ENCODE results near the gene RIMS3.

RIMS3 gene

DNA sequence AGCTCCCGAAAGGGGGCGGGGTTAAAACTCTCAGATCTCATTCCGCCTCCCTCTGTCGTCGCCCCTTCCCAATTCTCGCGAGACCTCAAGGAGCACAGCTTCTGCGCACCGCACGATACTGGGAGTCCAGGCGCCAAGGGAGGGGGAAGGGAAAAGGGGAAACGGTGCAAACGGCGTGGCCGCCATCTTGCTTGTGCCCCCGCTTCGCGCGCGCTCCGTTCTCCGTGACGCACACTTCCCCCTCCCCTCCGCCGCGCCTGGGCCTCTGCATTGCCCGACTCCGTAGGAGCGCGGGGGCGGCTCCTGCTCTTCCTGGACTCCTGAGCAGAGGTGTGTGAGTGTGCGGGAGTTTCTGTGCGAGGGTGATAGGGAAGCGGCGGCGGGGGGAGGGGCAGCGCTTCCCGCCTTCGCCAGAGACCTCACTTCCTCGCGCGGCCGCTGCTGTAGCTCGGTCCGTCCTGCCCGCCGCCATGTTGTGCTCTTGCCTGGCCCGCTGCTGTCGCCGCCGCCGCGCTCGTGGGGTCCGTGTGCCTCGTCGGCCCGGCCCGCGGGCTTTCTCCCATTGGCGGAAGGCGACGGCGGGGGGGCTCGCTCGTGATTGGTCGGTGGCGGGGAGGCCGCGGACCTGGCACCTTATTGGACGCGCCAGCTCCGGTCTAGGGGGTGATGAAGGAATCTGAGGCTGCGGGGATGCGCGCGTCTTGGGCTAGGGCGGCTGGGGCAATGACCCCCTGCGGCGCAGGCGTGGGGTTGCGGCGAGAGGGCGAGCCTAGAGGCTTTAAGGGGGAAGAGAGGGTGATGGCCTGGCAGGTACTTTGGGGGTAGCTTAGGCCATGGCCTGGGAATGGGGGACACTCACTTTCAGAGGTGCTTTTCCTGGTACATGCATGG is 26.3 kb upstream of the RIMS3 start, which contains the start of gene NFYC:
TSS of gene NFYC (plus strand) at position 167 of the 891 bp plus-strand sequence. CDS start 47,140 bp downstream, outside the sequence.
- H3K4me3 ChIP-seq (ENCODE audit: control insufficient read depth, low read depth, low read length) = peak within 1 kb of the TSS; percentile 71
- TF ChIP-seq, protein P1, sequence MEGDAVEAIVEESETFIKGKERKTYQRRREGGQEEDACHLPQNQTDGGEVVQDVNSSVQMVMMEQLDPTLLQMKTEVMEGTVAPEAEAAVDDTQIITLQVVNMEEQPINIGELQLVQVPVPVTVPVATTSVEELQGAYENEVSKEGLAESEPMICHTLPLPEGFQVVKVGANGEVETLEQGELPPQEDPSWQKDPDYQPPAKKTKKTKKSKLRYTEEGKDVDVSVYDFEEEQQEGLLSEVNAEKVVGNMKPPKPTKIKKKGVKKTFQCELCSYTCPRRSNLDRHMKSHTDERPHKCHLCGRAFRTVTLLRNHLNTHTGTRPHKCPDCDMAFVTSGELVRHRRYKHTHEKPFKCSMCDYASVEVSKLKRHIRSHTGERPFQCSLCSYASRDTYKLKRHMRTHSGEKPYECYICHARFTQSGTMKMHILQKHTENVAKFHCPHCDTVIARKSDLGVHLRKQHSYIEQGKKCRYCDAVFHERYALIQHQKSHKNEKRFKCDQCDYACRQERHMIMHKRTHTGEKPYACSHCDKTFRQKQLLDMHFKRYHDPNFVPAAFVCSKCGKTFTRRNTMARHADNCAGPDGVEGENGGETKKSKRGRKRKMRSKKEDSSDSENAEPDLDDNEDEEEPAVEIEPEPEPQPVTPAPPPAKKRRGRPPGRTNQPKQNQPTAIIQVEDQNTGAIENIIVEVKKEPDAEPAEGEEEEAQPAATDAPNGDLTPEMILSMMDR (conservative IDR thresholded peaks at IDR 0.05; ENCODE audit: control insufficient read depth, insufficient read depth, low read depth, low read length) = no peak
- peak; percentile 98 for DNase-seq (ENCODE audit: low read depth)

DNA sequence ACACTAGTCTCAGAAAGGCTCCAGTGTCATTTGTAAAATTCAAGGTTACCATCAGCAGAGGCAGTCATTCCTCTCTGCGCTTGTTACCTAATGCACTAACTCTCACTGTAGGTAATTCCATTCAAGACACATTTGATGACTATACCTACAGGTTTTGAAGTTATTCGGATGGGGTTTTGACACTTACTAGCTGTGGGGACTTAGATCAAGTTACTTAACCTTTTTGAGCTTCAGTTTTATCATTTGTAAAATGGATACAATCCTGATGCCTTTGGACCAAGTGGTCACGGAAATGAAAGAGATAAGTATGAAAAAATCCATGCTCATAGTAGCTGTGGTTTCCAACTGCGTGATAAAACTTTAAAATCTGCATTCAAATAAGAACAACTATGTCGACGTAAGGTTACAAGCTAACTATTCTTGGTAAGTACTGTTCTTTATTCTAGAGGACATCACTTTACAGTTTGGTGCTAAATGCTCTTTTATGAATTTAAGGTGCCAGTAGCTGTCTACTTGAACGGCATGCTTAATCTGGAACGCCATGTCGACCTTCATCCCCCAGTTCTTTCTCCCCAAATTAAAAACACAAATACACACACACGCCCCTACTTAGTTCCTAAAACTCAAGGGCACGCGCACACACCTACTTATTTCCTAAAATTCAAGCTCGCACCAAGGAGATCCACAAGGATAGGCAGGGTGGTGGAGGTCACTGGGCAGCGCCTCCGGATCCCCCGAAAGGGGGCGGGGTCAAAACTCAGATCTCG is 25.5 kb upstream of the RIMS3 start:
- H3K4me3 ChIP-seq (ENCODE audit: control insufficient read depth, low read depth, low read length) = peak overlapping the region; percentile 71
- TF ChIP-seq, protein P1 (conservative IDR thresholded peaks at IDR 0.05; ENCODE audit: control insufficient read depth, insufficient read depth, low read depth, low read length) = no peak
- DNase-seq (ENCODE audit: low read depth) = no peak

GRCh38 chr1:40689737-40690136 is 24.3 kb upstream of the RIMS3 start:
- no peak for DNase-seq (ENCODE audit: low read depth)
- TF ChIP-seq, protein P1 (conservative IDR thresholded peaks at IDR 0.05; ENCODE audit: control insufficient read depth, insufficient read depth, low read depth, low read length) = no peak
- no peak overlapping the region for H3K4me3 ChIP-seq (ENCODE audit: control insufficient read depth, low read depth, low read length)

GRCh38 chr1:40687661-40688060 is 22.2 kb upstream of the RIMS3 start:
- no peak overlapping the region for H3K4me3 ChIP-seq (ENCODE audit: control insufficient read depth, low read depth, low read length)
- TF ChIP-seq, protein P1 (conservative IDR thresholded peaks at IDR 0.05; ENCODE audit: control insufficient read depth, insufficient read depth, low read depth, low read length) = no peak
- no peak for DNase-seq (ENCODE audit: low read depth)

GRCh38 chr1:40687059-40687458 is 21.6 kb upstream of the RIMS3 start:
- TF ChIP-seq, protein P1 (conservative IDR thresholded peaks at IDR 0.05; ENCODE audit: control insufficient read depth, insufficient read depth, low read depth, low read length) = no peak
- DNase-seq (ENCODE audit: low read depth) = no peak
- H3K4me3 ChIP-seq (ENCODE audit: control insufficient read depth, low read depth, low read length) = no peak overlapping the region

GRCh38 chr1:40684669-40685068 is 19.2 kb upstream of the RIMS3 start:
- no peak for DNase-seq (ENCODE audit: low read depth)
- TF ChIP-seq, protein P1 (conservative IDR thresholded peaks at IDR 0.05; ENCODE audit: control insufficient read depth, insufficient read depth, low read depth, low read length) = no peak
- H3K4me3 ChIP-seq (ENCODE audit: control insufficient read depth, low read depth, low read length) = no peak overlapping the region

All from fibroblast of mammary gland (primary cell).